GM12892 (cell line): ENCODE data around the gene C1QL4.

ENCODE experiments used
- POLR2AphosphoS5 ChIP-seq: IDR thresholded peaks from 2 replicates; pipeline ENCODE4 v1.6.1; 2011; ENCODE audit warnings: low read depth, low read length, control low read depth
- TAF1 ChIP-seq: IDR thresholded peaks from 2 replicates; pipeline ENCODE4 v1.6.1; 2011; ENCODE audit warnings: low read depth, mild to moderate bottlenecking, control low read depth, low read length, borderline replicate concordance

GRCh38 chr12:49328816-49329215 is 8.2 kb downstream of the C1QL4 start:
- TF ChIP-seq POLR2AphosphoS5 (no peak), TAF1 (no peak)
